Endodermal cell (in vitro differentiated cells): Measurements from ENCODE around the gene TRIL. TPM values are rescaled to one million over a fixed set of nuclear protein-coding genes. Genes with fewer than 3 reads are reported as not detected.
A peak's percentile ranks its signal among the peaks of the same experiment; 100 is the strongest.

Source experiments
- DNase-seq: peaks from one replicate; pipeline ENCODE4 v3.0.0-alpha.2; 2017
- H3K27ac ChIP-seq: 2 replicates; pipeline ENCODE4 v1.5.1; 2013; ENCODE audit warnings: mild to moderate bottlenecking, low read depth, low read length, moderate library complexity
- H3K27me3 ChIP-seq: 2 replicates; pipeline ENCODE4 v1.6.1; 2013; ENCODE audit warnings: mild to moderate bottlenecking, low read length, moderate library complexity; ENCODE audit not compliant: insufficient read depth, control insufficient read depth, poor library complexity, severe bottlenecking
- H3K36me3 ChIP-seq: 2 replicates; pipeline ENCODE4 v1.7.0; 2013; ENCODE audit warnings: mild to moderate bottlenecking, low read length, moderate library complexity; ENCODE audit not compliant: control insufficient read depth, insufficient read depth
- H3K4me1 ChIP-seq: one replicate; pipeline ENCODE4 v1.7.0; 2013; ENCODE audit warnings: low read length; ENCODE audit not compliant: control insufficient read depth, insufficient read depth
- H3K4me3 ChIP-seq: 2 replicates; pipeline ENCODE4 v1.5.1; 2013; ENCODE audit warnings: mild to moderate bottlenecking, low read length, moderate library complexity
- H3K9ac ChIP-seq: 2 replicates; pipeline ENCODE4 v1.6.1; 2013; ENCODE audit warnings: mild to moderate bottlenecking, low read length, moderate library complexity; ENCODE audit not compliant: poor library complexity, severe bottlenecking; ENCODE audit errors: extremely low read depth
- H3K9me3 ChIP-seq: 2 replicates; pipeline ENCODE4 v1.6.1; 2013; ENCODE audit warnings: mild to moderate bottlenecking, low read length, moderate library complexity; ENCODE audit not compliant: control insufficient read depth
- H3K27ac Mint-ChIP-seq: 2 replicates; pipeline ENCODE4 v1.8.0; 2020; ENCODE audit warnings: mixed read lengths
- H3K27me3 Mint-ChIP-seq: 2 replicates; pipeline ENCODE4 v1.8.0; 2021; ENCODE audit warnings: mild to moderate bottlenecking, mixed read lengths; ENCODE audit not compliant: insufficient read depth
- H3K36me3 Mint-ChIP-seq: 2 replicates; pipeline ENCODE4 v1.8.0; 2020; ENCODE audit warnings: low read depth, mixed read lengths
- H3K4me1 Mint-ChIP-seq: 2 replicates; pipeline ENCODE4 v1.8.0; 2020; ENCODE audit warnings: mixed read lengths
- H3K4me3 Mint-ChIP-seq: 2 replicates; pipeline ENCODE4 v1.8.0; 2020; ENCODE audit warnings: mild to moderate bottlenecking, moderate library complexity, mixed read lengths
- H3K9me3 Mint-ChIP-seq: 2 replicates; pipeline ENCODE4 v1.8.0; 2020; ENCODE audit warnings: mild to moderate bottlenecking, mixed read lengths
- CTCF ChIP-seq: fragments of 200-600 bp; sonication (generic); conservative IDR thresholded peaks from 2 replicates; pipeline ENCODE4 v1.5.0; 2021; ENCODE audit warnings: antibody characterized with exemption, mild to moderate bottlenecking
- WGBS, 2 experiments: methylation state at CpG; one replicate each; pipeline versions ENCODE4 v1.1.5 to v1.1.7; 2013; ENCODE audit warnings: missing lambda C conversion rate in 2 of 2, mixed read lengths in 1 of 2; ENCODE audit not compliant: insufficient coverage in 1 of 2, insufficient read length in 1 of 2; 5-methylcytosine and 5-hydroxymethylcytosine counted together
- total RNA-seq, 2 donors: library from RNA; stranded (reverse); fragmentation: NEBNext Ultra II Directional in 1 of 2; extraction: Animal tissue kit (Norgen Biotek cat#: 25700) in 1 of 2; gene quantifications; 2 replicates in 1 of 2; 3 replicates in 1 of 2; pipeline ENCODE4 v1.2.1, GENCODE V29; 2021

The TRIL gene
- total RNA-seq, 2 donors from 2014 or later, result 1.6 to 3.3 TPM

GRCh38 chr7:28999895-29000716, 42.0 kb upstream of the TRIL start:
- H3K27me3 ChIP-seq, result no peaks in the 10 kb centered on the region
- no peak for TF ChIP-seq CTCF
- Mint-ChIP-seq H3K36me3 (peaks cover 10% of the 10 kb centered on the region), H3K27me3 (no peaks in the 10 kb centered on the region), H3K4me1 (peaks cover 15% of the 10 kb centered on the region), H3K27ac (no peak overlapping the region), H3K4me3 (no peak overlapping the region), H3K9me3 (peaks cover 15% of the 10 kb centered on the region)
- H3K9ac ChIP-seq, result no peak overlapping the region
- no peaks in the 10 kb centered on the region for H3K4me1 ChIP-seq
- H3K9me3 ChIP-seq, result peaks cover 19% of the 10 kb centered on the region
- no peak overlapping the region for H3K27ac ChIP-seq
- 90 to 91% methylated on average over 12 of the region's 12 CpGs for WGBS, 2 experiments
- H3K36me3 ChIP-seq, result no peaks in the 10 kb centered on the region
- DNase-seq, result no peak
- H3K4me3 ChIP-seq, result no peak overlapping the region

- peaks cover 15% of the 10 kb centered on the region for H3K9me3 Mint-ChIP-seq
- peaks cover 8% of the 10 kb centered on the region for H3K36me3 Mint-ChIP-seq
- WGBS, 2 experiments, result 91 to 98% methylated on average over 4 to 5 of the region's 5 CpGs
- no peaks in the 10 kb centered on the region for H3K27me3 Mint-ChIP-seq
- Histone ChIP-seq H3K9me3 (peaks cover 15% of the 10 kb centered on the region), H3K27ac (no peak overlapping the region), H3K36me3 (no peaks in the 10 kb centered on the region), H3K4me3 (no peak overlapping the region), H3K4me1 (no peaks in the 10 kb centered on the region), H3K9ac (no peak overlapping the region), H3K27me3 (no peaks in the 10 kb centered on the region)
- TF ChIP-seq CTCF, result no peak
- H3K27ac Mint-ChIP-seq, result no peak overlapping the region
- H3K4me3 Mint-ChIP-seq, result no peak overlapping the region
- peaks cover 15% of the 10 kb centered on the region for H3K4me1 Mint-ChIP-seq
- DNase-seq, result no peak
Measured at GRCh38 chr7:28999427-28999826, 41.3 kb upstream of the TRIL start.

- DNase-seq, result no peak
- no peaks in the 10 kb centered on the region for H3K36me3 Mint-ChIP-seq
- no peak overlapping the region for H3K27ac Mint-ChIP-seq
- no peak overlapping the region for H3K4me3 Mint-ChIP-seq
- H3K27ac ChIP-seq, result peak overlapping the region; percentile 57
- H3K9me3 ChIP-seq, result peaks cover 2% of the 10 kb centered on the region
- H3K4me1 ChIP-seq, result no peaks in the 10 kb centered on the region
- no peaks in the 10 kb centered on the region for H3K27me3 Mint-ChIP-seq
- peaks cover 15% of the 10 kb centered on the region for H3K4me1 Mint-ChIP-seq
- H3K9ac ChIP-seq, result no peak overlapping the region
- WGBS, 2 experiments, result 78 to 90% methylated on average over 4 of the region's 4 CpGs
- H3K9me3 Mint-ChIP-seq, result peaks cover 3% of the 10 kb centered on the region
- no peak for TF ChIP-seq CTCF
- H3K4me3 ChIP-seq, result no peak overlapping the region
- no peaks in the 10 kb centered on the region for H3K36me3 ChIP-seq
- no peaks in the 10 kb centered on the region for H3K27me3 ChIP-seq
Measured at GRCh38 chr7:28998105-28998504, 40.0 kb upstream of the TRIL start.
